ENCODE data around the gene DCLK1. TPM values are rescaled to one million over a fixed set of nuclear protein-coding genes. Genes with fewer than 3 reads are reported as not detected.

The DCLK1 gene
- total RNA-seq, 4 donors from 2014 or later: 3.8 to 10.0 (median 8.2) TPM

- DNase-seq: no peak
These were observed 249.8 kb downstream of the DCLK1 start for GRCh38 chr13:35881360-35881759.

GRCh38 chr13:35879111-35879510, 252.1 kb downstream of the DCLK1 start:
- intact Hi-C loops (cut with DNase I; ENCODE audit: low total_unique reads): no loop called here
- no peak for DNase-seq

More at GRCh38 chr13:35881360-35881759, 249.8 kb downstream of the DCLK1 start:
- H3K4me1 ChIP-seq: peaks cover 0 to 3% of the 10 kb centered on the region in 2 donors
- no peak overlapping the region for H3K4me3 ChIP-seq
- no peak overlapping the region for H3K27ac ChIP-seq
- H3K36me3 ChIP-seq: no peaks in the 10 kb centered on the region
- H3K9me3 ChIP-seq: no peaks in the 10 kb centered on the region
- no peaks in the 10 kb centered on the region for H3K27me3 ChIP-seq
- TF ChIP-seq, protein P1, sequence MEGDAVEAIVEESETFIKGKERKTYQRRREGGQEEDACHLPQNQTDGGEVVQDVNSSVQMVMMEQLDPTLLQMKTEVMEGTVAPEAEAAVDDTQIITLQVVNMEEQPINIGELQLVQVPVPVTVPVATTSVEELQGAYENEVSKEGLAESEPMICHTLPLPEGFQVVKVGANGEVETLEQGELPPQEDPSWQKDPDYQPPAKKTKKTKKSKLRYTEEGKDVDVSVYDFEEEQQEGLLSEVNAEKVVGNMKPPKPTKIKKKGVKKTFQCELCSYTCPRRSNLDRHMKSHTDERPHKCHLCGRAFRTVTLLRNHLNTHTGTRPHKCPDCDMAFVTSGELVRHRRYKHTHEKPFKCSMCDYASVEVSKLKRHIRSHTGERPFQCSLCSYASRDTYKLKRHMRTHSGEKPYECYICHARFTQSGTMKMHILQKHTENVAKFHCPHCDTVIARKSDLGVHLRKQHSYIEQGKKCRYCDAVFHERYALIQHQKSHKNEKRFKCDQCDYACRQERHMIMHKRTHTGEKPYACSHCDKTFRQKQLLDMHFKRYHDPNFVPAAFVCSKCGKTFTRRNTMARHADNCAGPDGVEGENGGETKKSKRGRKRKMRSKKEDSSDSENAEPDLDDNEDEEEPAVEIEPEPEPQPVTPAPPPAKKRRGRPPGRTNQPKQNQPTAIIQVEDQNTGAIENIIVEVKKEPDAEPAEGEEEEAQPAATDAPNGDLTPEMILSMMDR (IDR thresholded peaks at IDR 0.05 in 4 of 5, conservative IDR thresholded peaks at IDR 0.05 in 1 of 5): no peak
- TF ChIP-seq POLR2A (IDR thresholded peaks at IDR 0.05): no peak
- ATAC-seq: no peak
- in situ Hi-C loops (cut with MboI; ENCODE audit: low sequenced_read_pairs in 4 of 4): loop anchor here in 1 of 4 donors (10.0 kb wide), 1 partner anchor 63 kb away; no protein-coding TSS in a partner anchor
- intact Hi-C loops (cut with DNase I; ENCODE audit: low total_unique reads): no loop called here

DNA sequence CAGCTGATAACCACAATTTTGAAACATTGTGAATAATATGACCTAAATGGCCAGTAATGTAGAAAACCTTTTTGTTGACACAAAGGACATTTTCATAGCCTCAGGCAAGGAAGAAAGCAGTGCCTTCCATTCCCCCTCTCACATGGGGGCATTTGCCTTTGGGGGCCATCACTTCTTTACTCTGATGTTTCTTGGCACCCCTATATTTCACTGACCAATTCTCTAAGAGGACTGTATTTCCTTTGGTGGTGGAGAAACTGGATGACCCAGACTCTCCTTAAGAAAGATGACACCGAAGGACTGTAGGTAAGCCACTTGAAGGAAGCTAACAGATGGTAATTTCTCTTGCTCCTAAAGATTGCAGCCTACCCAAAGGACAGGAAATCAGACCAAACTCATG, 254.6 kb downstream of the DCLK1 start:
- H3K9me3 ChIP-seq: no peaks in the 10 kb centered on the region
- TF ChIP-seq POLR2A (IDR thresholded peaks at IDR 0.05): no peak
- TF ChIP-seq, protein P1 (IDR thresholded peaks at IDR 0.05 in 4 of 5, conservative IDR thresholded peaks at IDR 0.05 in 1 of 5): no peak
- DNase-seq (no peak), ATAC-seq (no peak)
- peaks cover 10 to 11% of the 10 kb centered on the region in 2 donors for H3K4me1 ChIP-seq
- no peaks in the 10 kb centered on the region for H3K36me3 ChIP-seq
- in situ Hi-C loops (cut with MboI; ENCODE audit: low sequenced_read_pairs in 4 of 4): no loop called here
- no peak overlapping the region for H3K4me3 ChIP-seq
- intact Hi-C loops (cut with DNase I; ENCODE audit: low total_unique reads): no loop called here
- H3K27me3 ChIP-seq: no peaks in the 10 kb centered on the region
- H3K27ac ChIP-seq: peak overlapping the region in 1 of 4 donors; percentile 37

More at GRCh38 chr13:35879111-35879510, 252.1 kb downstream of the DCLK1 start:
- Histone ChIP-seq H3K36me3 (no peaks in the 10 kb centered on the region), H3K27ac (no peak overlapping the region), H3K27me3 (no peaks in the 10 kb centered on the region), H3K4me1 (peaks cover 10 to 11% of the 10 kb centered on the region in 2 donors), H3K4me3 (no peak overlapping the region), H3K9me3 (no peaks in the 10 kb centered on the region)
- ATAC-seq: no peak
- no peak for TF ChIP-seq POLR2A (IDR thresholded peaks at IDR 0.05)
- TF ChIP-seq, protein P1 (IDR thresholded peaks at IDR 0.05 in 4 of 5, conservative IDR thresholded peaks at IDR 0.05 in 1 of 5): no peak
- in situ Hi-C loops (cut with MboI; ENCODE audit: low sequenced_read_pairs in 4 of 4): no loop called here

- Histone ChIP-seq H3K27me3 (no peaks in the 10 kb centered on the region), H3K9me3 (no peaks in the 10 kb centered on the region), H3K4me1 (peaks cover 10 to 11% of the 10 kb centered on the region in 2 donors), H3K4me3 (no peak overlapping the region), H3K27ac (peak overlapping the region in 3 of 4 donors; percentile 26 to 45 (median 27)), H3K36me3 (no peaks in the 10 kb centered on the region)
- DNase-seq (peak; percentile 22 to 45), ATAC-seq (peak; percentile 65 to 80)
- no peak for TF ChIP-seq POLR2A (IDR thresholded peaks at IDR 0.05)
- in situ Hi-C loops (cut with MboI; ENCODE audit: low sequenced_read_pairs in 4 of 4): no loop called here
- intact Hi-C loops (cut with DNase I; ENCODE audit: low total_unique reads): no loop called here
These were observed 256.5 kb downstream of the DCLK1 start for GRCh38 chr13:35874704-35875103.

GRCh38 chr13:35872369-35872768, 258.8 kb downstream of the DCLK1 start:
- Histone ChIP-seq H3K4me3 (no peak overlapping the region), H3K9me3 (no peaks in the 10 kb centered on the region), H3K36me3 (no peaks in the 10 kb centered on the region), H3K4me1 (peaks cover 10 to 11% of the 10 kb centered on the region in 2 donors), H3K27me3 (no peaks in the 10 kb centered on the region), H3K27ac (no peak overlapping the region)
- in situ Hi-C loops (cut with MboI; ENCODE audit: low sequenced_read_pairs in 4 of 4): no loop called here
- DNase-seq (no peak), ATAC-seq (no peak)
- intact Hi-C loops (cut with DNase I; ENCODE audit: low total_unique reads): no loop called here
- TF ChIP-seq POLR2A (IDR thresholded peaks at IDR 0.05): no peak
- TF ChIP-seq, protein P1 (IDR thresholded peaks at IDR 0.05 in 4 of 5, conservative IDR thresholded peaks at IDR 0.05 in 1 of 5): no peak

Data from gastrocnemius medialis (tissue), 4 donors.